ENCODE results near the gene SLC6A8.
A peak's percentile ranks its signal among the peaks of the same experiment; 100 is the strongest.
"Not testable (repeated sequence)": the region's sequence is repeated elsewhere in the genome, so short reads cannot be mapped to it uniquely, and the experiment has no call there.

Gene SLC6A8

GRCh38 chrX:153730115-153730514 lies 42.4 kb downstream of the SLC6A8 start:
- DNase-seq (ENCODE audit: low spot score) = not testable (repeated sequence)

DNA sequence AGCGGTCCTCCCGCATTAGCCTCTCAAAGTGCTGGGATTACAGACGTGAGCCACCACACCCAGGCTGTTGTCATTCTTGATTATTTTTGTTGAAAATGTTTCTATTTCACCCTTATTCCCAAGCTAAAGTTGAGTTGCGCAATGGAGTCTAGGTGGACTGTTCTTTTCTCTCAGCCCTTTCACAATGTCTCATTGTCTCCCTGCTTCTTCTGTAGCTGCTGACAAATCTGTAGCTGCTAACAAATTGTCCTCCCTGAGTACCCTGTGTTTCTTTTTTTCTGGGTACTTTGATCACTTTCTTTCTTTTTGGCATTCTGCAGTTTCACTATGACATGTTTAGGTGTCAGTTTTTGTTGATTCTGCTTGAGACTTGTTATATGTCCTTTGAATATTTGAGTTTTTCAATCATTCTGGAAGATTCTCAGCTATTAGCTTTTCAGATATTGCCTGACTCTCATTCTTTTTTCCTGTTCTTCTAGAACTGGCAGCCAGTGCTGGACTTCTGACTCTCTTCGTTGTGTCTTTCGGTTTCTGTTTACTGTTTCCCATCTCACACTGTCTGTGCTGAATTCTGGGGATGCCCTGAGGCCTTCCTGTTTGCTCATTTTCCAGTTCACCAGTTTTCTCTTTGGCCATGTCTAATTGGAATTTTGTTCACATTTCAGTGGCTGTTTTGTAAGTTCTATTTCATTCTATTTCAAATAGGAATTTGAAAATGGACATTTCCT lies 43.6 kb downstream of the SLC6A8 start:
- no peak for DNase-seq (ENCODE audit: low spot score)

DNA sequence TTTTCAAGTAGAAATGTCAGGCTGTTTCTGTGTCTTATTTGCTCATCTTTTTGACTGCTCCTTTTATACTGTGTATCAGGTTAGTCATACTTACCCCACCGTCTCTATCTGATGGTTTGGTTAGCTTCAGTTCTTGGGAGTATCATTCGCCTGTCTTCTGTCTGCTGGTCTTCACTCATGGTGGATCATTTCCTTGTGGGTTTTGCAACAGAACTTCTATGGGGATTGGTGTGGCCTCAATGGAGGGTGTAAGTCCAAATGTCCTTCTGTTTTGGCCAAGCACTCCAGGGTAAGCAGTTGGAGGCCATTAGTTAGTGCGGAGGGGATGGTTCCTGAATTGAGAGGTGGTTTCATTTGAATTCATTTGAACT lies 44.1 kb downstream of the SLC6A8 start:
- no peak for DNase-seq (ENCODE audit: low spot score)

DNA sequence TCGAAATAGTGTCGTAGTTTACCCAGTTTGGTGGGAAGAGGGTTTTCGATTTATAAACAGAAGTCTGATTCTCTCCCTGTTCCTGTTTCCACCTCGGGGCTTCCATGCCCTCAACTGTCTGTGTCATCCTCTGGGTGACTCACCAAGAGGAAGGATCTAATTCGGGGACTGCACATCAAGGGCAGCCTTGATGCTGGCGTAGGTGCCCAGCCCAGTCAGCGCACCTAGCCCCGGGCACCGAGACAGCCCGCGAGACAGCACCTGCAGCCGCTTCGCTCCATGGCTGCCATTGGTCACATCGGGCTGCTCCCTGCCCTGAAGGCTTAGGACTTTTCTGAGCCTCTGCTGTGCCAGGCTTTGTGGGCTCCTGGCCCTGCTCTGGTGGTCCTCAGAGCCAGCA lies 44.7 kb downstream of the SLC6A8 start:
- no peak for DNase-seq (ENCODE audit: low spot score)

GRCh38 chrX:153733651-153734240 lies 46.0 kb downstream of the SLC6A8 start:
- DNase-seq (ENCODE audit: low spot score) = no peak

DNA sequence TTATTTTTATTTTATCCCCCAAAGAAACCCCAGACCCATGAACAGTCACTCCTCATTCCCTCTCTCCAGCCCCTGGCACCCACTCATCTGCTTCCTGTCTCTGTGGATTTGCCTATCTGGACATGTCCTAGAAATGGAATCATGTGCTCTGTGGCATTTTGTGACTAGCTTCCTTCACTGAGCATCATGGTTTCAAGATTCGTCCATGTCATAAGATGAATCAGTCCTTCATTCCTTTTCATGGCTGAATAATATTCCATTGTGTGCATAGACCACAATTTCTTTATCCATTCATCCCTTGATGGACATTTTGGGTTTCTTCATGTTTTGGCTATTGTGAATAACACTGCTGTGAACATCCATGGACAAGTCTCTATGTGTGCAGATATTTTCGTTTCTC lies 47.1 kb downstream of the SLC6A8 start:
- no peak for DNase-seq (ENCODE audit: low spot score)

DNA sequence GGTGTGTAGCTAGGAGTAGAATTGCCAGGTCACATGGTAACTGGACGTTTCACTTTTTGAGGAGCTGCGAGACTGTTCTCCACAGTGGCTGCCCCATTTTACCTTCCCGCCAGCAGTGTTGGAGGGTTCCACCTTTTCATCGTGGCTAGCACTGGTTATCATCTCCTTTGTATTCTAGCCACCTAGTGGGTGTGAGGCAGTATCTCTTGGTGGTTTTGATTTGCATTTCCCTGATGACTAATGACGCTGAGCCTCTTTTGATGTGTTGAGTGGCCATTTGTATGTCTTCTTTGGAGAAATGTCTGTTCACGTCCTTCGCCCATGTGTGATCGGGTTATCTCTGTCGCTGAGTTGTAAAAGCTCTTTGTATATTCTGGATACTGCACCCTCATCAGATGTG lies 47.5 kb downstream of the SLC6A8 start:
- DNase-seq (ENCODE audit: low spot score) = no peak

- no peak for DNase-seq (ENCODE audit: low spot score)
These were observed 48.5 kb downstream of the SLC6A8 start for GRCh38 chrX:153736071-153736820.

- DNase-seq (ENCODE audit: low spot score) = no peak
These were observed 49.2 kb downstream of the SLC6A8 start for GRCh38 chrX:153736871-153737441.

GRCh38 chrX:153738056-153738605 lies 50.4 kb downstream of the SLC6A8 start:
- DNase-seq (ENCODE audit: low spot score) = no peak

DNA sequence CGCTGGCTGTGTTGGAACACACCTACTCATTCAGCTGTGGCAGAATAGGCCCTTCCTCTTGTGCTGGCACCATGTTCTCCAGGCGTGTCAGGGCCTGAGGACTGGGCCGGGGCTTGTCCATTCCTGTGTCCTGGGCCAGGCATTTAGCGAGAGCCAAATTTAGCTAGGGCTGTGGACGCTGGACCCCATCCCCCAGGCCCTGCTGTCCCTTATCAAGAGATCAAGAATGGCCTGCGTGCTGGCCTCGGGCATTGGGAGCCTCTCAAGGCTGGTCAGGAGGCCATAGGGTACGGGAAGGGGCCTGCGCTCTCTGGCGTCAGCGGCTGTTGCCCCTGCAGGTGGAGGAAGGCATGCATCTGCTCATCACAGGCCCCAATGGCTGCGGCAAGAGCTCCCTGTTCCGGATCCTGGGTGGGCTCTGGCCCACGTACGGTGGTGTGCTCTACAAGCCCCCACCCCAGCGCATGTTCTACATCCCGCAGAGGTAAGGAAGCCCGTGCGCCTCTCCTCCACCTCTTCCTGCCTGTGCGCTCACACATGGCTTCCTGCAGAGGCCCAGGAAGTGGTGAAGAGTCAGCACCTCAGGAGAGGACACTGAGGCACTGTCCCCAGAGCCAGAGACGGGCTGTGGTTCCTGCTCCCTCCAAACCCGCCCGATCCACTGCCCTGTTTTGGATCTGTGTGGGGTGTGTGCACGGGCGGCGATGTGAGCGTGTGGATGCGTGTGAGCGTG lies 52.2 kb downstream of the SLC6A8 start:
- no peak for DNase-seq (ENCODE audit: low spot score)

DNA sequence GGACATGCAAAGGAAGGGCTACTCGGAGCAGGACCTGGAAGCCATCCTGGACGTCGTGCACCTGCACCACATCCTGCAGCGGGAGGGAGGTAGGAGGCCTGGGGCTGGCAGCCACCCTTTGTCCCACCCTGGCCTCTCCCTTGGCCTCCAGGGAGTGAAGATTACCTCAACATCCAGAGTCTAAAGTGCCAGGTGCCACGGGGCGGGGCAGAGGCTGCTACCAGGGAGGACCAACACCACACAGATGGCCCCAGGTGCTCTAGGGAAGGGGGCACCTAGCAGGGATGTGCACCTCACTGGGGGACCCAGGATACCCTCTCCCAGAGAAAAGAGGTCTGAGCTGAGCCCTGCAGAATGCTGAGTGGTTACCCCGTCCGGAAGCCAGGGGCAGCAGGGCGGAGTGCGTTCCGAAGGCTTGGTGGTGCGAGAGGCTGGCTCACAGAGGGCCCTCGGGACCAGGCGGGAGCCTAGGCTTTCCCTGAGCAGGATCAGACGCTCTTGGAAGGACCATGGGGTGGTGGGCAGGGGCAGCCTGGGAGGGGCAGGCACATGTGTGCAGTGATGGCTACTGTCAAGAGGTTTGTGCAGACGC lies 53.0 kb downstream of the SLC6A8 start:
- no peak for DNase-seq (ENCODE audit: low spot score)

DNA sequence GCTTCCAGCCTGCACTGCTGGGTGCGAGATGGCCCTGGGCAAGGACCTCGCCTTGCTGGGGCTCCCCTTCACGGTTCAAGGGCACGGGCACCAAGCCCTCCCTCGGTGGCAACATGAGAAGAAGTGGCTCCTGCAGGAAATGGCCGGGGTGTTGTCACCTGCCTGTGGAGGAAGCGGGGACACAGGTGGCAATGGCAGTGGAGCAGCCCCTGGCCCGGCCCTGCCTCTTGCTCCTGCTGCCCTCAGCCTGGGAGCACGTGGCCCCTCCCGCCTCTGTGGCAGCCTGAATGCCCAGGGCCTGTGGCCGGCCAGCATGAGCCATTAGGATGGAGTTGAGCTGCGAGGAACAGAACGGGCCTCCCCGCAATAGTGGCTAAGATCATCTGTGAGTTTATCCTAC lies 53.7 kb downstream of the SLC6A8 start:
- DNase-seq (ENCODE audit: low spot score) = no peak

- DNase-seq (ENCODE audit: low spot score) = not testable (repeated sequence)
These were observed 54.4 kb downstream of the SLC6A8 start for GRCh38 chrX:153742111-153742510.

GRCh38 chrX:153742796-153743467 lies 55.2 kb downstream of the SLC6A8 start:
- not testable (repeated sequence) for DNase-seq (ENCODE audit: low spot score)

DNA sequence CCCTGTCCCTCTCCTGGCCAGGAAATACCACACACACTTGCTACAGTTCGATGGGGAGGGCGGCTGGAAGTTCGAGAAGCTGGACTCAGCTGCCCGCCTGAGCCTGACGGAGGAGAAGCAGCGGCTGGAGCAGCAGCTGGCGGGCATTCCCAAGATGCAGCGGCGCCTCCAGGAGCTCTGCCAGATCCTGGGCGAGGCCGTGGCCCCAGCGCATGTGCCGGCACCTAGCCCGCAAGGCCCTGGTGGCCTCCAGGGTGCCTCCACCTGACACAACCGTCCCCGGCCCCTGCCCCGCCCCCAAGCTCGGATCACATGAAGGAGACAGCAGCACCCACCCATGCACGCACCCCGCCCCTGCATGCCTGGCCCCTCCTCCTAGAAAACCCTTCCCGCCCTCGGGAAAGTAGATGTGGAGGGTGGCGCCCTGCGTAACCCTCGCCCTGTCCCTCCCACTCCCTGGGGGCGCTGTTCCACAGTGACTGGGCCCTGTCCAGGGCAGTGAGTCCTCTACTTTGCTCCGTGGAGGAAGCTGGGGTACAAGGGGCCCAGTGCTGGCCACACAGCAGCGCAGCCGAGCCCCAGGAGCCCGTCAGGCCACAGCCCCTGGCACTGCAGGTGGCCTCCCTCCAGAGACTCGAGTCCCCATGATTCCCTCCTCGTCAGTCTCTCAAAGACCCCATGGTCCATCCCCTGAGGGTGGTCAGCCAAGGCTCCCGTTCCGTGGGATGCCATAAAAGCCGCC lies 55.9 kb downstream of the SLC6A8 start:
- peak; percentile 64 for DNase-seq (ENCODE audit: low spot score)

DNA sequence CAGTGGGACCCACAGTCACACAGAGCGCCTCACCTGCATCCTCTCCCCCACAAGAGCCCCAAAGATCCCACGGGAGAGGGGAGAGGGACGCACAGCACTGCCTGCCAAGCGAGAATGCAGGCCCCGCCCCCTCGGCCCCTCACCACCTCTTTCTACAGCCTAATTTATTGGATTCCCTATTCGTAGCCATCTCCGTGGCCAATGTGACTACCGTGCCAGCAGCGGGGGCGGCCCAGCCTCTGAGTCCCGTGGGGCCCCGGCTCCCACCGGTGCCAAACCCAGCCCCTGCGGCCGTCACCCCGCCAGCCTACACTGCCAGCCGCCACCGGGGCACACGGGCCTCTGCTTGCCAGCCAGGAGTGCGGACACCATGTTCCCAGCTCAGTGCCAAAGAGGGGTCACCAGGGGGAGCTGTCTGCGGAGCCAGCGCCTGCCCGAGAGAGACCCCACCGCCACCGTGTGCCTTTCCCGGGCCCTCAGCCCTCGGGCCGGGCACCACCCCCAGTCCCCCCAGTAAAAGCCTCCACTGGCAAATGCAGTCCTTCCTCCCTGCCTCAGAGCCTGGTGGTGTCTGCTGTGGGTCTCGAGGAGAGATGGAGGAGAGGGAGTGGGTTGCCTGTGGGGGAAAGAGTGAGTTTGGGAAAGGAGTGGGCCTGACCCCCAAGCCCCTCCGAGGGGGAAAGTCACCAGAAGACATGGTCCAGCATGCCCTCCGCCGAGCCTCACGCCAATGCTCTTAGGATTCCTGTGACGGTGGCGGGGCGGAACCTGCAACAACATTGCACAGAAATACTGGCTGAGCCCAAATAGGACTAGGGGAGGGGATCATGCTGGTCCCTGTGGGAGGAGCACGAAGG lies 56.7 kb downstream of the SLC6A8 start:
- DNase-seq (ENCODE audit: low spot score) = no peak

DNA sequence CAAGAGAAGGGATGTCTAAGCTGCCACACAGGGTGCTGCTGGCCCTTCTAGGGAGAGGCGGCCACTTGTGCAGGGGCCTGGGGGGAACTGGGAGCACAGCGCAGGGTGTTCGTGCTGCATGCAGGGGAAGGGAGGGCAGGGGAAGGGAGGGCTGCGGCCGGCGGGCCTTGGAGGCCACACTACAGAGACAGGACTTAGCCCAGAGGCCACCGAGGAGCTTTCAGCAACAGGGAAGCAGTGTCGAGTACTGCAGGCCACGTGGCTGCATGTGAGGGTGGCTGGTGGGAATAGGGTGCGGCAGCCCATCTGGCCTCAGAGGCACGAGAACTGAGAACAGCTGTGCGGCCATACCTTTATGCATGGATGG lies 57.3 kb downstream of the SLC6A8 start:
- DNase-seq (ENCODE audit: low spot score) = not testable (repeated sequence)
